Left ventricle myocardium inferior (tissue), 1 donor: ENCODE data around the gene TPBGL. TPM values are rescaled to one million over a fixed set of nuclear protein-coding genes. Genes with fewer than 3 reads are reported as not detected.

ENCODE experiments used
- DNase-seq: peaks from one replicate; pipeline ENCODE4 v3.0.0-alpha.2; 2020
- H3K27ac ChIP-seq: fragments of 200-600 bp; replicated peaks from 2 replicates; pipeline ENCODE4 v1.8.0; 2021
- H3K27me3 ChIP-seq: fragments of 200-600 bp; 2 replicates; pipeline ENCODE4 v1.8.0; 2021; ENCODE audit warnings: low read depth
- H3K36me3 ChIP-seq: fragments of 200-600 bp; 2 replicates; pipeline ENCODE4 v1.8.0; 2021
- H3K4me1 ChIP-seq: fragments of 200-600 bp; 2 replicates; pipeline ENCODE4 v1.8.0; 2021
- H3K4me3 ChIP-seq: fragments of 200-600 bp; 2 replicates; pipeline ENCODE4 v1.8.0; 2021; ENCODE audit warnings: mild to moderate bottlenecking, moderate library complexity
- H3K9me3 ChIP-seq: fragments of 200-600 bp; replicated peaks from 2 replicates; pipeline ENCODE4 v1.8.0; 2021
- intact Hi-C: fragments of 100-400 bp; cut with micrococcal nuclease; formaldehyde crosslinking; loops from one replicate; pipeline ENCODE4 v1.11.0; 2022
- total RNA-seq: library from RNA; stranded (reverse); fragmentation: NEBNext Ultra II Directional; extraction: Animal tissue kit (Norgen Biotek cat#: 25700); gene quantifications from one replicate; pipeline ENCODE4 v1.2.1, GENCODE V29; 2021
- TF ChIP-seq, protein P1 (sequence below): fragments of 200-600 bp; IDR thresholded peaks from 2 replicates; pipeline ENCODE4 v1.8.0; 2021; ENCODE audit warnings: antibody characterized with exemption, mild to moderate bottlenecking, borderline replicate concordance
- donor health status: DM: no; HTN: yes; CAD: no; lungs with severe emphysema.

TPBGL gene
- total RNA-seq, 1 donor from 2014 or later, result 0.16 TPM

DNA sequence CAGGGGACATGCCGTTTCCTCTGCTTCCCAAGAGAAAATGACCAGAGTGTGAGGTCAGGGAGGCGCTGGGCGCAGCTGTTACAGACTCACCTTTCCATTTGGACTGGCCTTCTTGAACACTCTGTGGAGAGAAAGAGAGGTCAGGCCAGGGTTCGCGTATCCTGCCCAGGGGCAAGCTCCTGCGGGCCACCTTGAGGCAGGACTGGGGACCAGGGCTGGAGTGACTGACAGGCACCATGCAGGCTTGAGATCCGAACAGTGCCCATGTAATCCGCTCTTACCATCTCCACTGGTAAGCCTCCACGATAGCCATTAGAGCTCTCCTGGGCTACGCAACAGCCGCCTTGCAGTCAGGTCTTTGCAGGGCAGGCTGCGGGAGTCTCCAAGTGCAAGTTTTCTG, 49.3 kb downstream of the TPBGL start:
- Histone ChIP-seq H3K4me1 (peaks cover 23% of the 10 kb centered on the region), H3K27ac (no peak overlapping the region), H3K27me3 (no peaks in the 10 kb centered on the region), H3K36me3 (peaks cover 33% of the 10 kb centered on the region), H3K4me3 (no peak overlapping the region), H3K9me3 (no peaks in the 10 kb centered on the region)
- TF ChIP-seq, protein P1, sequence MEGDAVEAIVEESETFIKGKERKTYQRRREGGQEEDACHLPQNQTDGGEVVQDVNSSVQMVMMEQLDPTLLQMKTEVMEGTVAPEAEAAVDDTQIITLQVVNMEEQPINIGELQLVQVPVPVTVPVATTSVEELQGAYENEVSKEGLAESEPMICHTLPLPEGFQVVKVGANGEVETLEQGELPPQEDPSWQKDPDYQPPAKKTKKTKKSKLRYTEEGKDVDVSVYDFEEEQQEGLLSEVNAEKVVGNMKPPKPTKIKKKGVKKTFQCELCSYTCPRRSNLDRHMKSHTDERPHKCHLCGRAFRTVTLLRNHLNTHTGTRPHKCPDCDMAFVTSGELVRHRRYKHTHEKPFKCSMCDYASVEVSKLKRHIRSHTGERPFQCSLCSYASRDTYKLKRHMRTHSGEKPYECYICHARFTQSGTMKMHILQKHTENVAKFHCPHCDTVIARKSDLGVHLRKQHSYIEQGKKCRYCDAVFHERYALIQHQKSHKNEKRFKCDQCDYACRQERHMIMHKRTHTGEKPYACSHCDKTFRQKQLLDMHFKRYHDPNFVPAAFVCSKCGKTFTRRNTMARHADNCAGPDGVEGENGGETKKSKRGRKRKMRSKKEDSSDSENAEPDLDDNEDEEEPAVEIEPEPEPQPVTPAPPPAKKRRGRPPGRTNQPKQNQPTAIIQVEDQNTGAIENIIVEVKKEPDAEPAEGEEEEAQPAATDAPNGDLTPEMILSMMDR, result no peak
- intact Hi-C loops, result loop anchor here (10.0 kb wide), 1 partner anchor 45 kb away; no protein-coding TSS in a partner anchor
- DNase-seq, result no peak

DNA sequence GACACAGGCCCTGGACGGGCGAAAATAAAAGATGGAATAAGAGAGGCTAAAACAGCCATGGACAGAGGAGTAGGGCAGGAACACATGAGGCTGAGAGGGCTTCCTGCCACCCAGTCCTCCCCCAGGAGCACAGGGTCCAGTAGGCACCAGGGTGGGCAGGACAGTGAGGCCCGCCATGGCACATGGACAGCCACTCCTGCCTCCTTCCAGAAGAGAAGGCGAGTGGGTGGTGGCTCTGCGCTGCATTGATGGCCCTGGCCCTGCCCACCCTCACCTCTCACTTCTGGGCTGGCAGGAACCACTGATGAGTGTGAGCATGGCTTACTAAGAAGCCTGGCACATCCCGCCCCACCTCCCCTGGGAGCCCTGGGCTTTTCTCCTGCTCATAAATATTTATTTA, 51.2 kb downstream of the TPBGL start:
- H3K27ac ChIP-seq, result no peak overlapping the region
- H3K36me3 ChIP-seq, result peaks cover 17% of the 10 kb centered on the region
- no peak for DNase-seq
- peaks cover 22% of the 10 kb centered on the region for H3K4me1 ChIP-seq
- no peaks in the 10 kb centered on the region for H3K27me3 ChIP-seq
- intact Hi-C loops, result no loop called here
- TF ChIP-seq, protein P1, result no peak
- no peak overlapping the region for H3K4me3 ChIP-seq
- no peaks in the 10 kb centered on the region for H3K9me3 ChIP-seq

DNA sequence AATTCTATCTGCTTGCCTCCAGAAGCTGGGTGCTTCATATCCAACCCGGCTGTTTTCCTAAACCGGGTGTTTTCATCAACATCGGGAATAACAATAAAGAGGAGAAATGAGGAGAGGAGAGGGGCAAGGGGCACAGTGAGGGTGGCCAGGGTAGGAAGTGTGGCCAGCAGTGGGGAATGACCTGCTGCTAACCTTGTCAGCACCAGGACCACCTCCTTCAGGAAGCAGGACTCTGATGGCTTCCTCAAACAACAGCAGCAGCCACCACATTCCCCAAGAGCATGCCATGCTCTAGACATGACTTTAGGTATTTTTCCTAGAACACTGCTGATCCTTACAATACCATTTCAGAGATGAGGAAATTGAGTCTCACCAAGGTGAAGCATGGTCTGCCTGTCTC, 52.4 kb downstream of the TPBGL start:
- Histone ChIP-seq H3K27ac (no peak overlapping the region), H3K9me3 (no peaks in the 10 kb centered on the region), H3K36me3 (peaks cover 6% of the 10 kb centered on the region), H3K4me3 (no peak overlapping the region), H3K4me1 (peaks cover 15% of the 10 kb centered on the region), H3K27me3 (no peaks in the 10 kb centered on the region)
- TF ChIP-seq, protein P1, result no peak
- no peak for DNase-seq
- intact Hi-C loops, result no loop called here

Other genes with a start within 250 kb of the TPBGL start
- gene OR2AT4, start 143.9 kb upstream of the TPBGL start, total RNA-seq, result not detected
- gene SLCO2B1, start 89.7 kb upstream of the TPBGL start, total RNA-seq, result 22.7 TPM
- gene ARRB1, start 110.9 kb downstream of the TPBGL start, total RNA-seq, result 25.9 TPM
- gene RPS3, start 158.7 kb downstream of the TPBGL start, total RNA-seq, result 864 TPM
- 0.74 TPM for gene KLHL35, start 192.4 kb downstream of the TPBGL start, total RNA-seq